NCI-H187 (cell line): ENCODE data around the gene ABI3BP.

Source experiments
- DNase-seq, 2 experiments: peaks; one replicate each; lab custom pipeline; 2025; lab: John Stamatoyannopoulos, UW

The ABI3BP gene

GRCh38 chr3:100834332-100834731 lies 158.9 kb downstream of the ABI3BP start:
- DNase-seq, result no peak

- DNase-seq, result no peak
Measured at GRCh38 chr3:100833483-100833882, 159.7 kb downstream of the ABI3BP start.

GRCh38 chr3:100831629-100832028 lies 161.6 kb downstream of the ABI3BP start:
- DNase-seq, result no peak

- no peak for DNase-seq
Measured at GRCh38 chr3:100830931-100831330, 162.3 kb downstream of the ABI3BP start.

DNA sequence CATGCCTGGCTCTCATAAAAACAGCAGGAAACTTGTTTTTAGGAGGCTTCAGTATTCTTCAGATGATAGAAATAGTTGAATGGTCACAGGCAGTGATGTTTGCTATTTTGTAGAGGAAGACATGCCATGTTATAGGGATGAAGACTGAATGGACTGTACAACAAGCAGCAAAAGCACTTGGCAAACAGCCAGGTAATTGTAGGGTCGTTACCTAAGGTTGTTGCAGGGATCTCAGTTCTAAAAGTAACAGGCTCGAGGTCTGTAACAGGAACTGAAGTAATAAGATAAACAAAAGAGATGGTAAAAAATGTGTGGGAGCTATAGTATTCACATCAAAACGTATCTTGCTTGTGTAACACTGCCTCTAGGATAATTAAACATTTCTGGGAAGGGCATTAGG lies 167.6 kb downstream of the ABI3BP start:
- no peak for DNase-seq

- no peak for DNase-seq
Measured at GRCh38 chr3:100815583-100815982, 177.6 kb downstream of the ABI3BP start.

GRCh38 chr3:100813828-100814227 lies 179.4 kb downstream of the ABI3BP start:
- no peak for DNase-seq

DNA sequence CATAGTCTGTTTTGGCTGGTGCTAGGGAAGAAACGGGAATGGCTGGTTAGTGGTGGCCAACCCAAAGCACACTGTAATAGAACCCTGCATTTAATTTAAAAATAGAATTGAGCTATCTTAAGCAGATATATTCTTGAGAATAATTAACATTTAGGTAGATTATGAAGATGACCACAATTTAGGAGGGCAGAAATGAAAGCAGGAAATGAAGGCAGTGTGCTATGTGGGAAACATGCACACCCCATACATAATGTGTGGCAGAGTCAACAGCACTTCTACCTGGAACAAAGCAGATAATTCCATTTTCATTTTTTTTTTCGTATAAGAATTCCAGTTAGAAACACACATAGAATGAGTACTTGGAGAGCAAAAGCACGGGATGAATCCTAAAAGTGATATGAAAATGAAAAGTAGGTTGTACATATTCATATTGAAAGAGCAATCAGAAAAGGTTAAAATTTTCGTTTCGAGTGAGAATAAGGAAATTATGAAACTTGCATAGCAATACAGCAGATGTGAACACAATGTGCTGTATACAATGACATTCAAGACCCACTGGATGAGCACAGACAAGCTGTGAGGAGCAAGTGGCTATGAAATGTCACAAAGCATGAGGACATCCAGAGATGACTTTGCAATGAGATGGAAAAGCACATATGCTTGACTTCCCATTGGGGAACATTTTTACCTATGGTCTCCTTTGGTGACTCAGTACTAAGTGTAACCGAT lies 181.3 kb downstream of the ABI3BP start:
- DNase-seq, result no peak

DNA sequence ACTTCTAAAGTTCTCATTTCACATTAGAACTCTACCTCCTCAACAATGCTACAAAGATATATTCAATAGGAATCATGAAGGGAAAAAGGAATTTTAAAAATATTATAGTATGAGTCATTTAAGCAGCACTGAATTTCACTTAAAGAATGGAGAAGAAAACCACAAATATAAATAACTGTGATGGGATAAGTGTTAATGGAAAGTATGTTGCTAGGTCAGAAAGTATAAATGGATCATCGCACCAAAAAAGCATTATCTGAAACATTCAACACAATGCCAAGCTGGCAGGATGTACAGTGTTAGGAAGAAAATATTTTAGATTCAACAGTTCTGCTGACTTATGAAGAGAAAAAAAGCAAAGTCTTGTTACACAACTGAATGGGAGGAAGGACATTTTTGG lies 182.6 kb downstream of the ABI3BP start:
- no peak for DNase-seq

GRCh38 chr3:100804631-100805030 lies 188.6 kb downstream of the ABI3BP start:
- no peak for DNase-seq

GRCh38 chr3:100803711-100804110 lies 189.5 kb downstream of the ABI3BP start:
- DNase-seq, result no peak

- no peak for DNase-seq
Measured at GRCh38 chr3:100802126-100802525, 191.1 kb downstream of the ABI3BP start.

GRCh38 chr3:100798012-100798411 lies 195.2 kb downstream of the ABI3BP start:
- DNase-seq, result no peak

DNA sequence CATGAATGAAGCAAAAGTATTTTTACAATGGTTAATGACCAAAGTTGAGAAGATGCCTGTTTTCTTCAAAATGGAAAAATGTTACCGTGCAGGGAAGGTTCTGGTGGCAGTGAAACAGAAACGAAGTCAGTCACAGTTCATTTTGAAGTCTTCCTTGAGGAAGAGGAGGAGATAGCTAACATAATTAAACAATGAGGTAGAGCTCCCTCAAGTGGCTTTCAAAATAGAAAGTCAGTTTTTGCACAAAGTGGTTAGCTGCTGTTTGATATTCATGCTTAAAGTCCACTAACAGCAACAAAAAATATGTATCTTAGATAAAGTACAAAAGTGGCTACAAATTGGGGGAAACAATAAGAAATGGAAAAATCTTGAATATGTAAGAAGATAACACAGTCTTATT lies 196.7 kb downstream of the ABI3BP start:
- no peak for DNase-seq

GRCh38 chr3:100789579-100789978 lies 203.6 kb downstream of the ABI3BP start:
- DNase-seq, result no peak

DNA sequence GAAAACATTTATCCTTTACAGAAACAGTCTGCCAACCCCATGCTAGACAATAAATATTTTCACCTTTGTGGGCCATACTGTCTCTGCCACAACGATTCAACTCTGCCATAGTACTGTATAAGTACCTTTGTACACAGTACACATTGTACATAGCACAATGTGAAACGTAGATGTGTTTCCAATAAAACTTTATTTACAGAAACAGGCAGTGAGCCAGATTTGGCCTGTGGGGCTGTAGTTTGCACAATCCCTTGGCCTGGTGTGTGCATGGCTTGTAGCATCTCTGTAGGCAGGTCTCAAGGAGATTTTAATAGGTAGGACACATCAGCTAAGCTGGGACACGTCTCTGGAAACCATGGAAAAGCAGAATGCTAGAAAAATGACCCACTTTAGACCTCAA lies 209.6 kb downstream of the ABI3BP start:
- DNase-seq, result no peak

- DNase-seq, result no peak
Measured at GRCh38 chr3:100782906-100783305, 210.3 kb downstream of the ABI3BP start.

DNA sequence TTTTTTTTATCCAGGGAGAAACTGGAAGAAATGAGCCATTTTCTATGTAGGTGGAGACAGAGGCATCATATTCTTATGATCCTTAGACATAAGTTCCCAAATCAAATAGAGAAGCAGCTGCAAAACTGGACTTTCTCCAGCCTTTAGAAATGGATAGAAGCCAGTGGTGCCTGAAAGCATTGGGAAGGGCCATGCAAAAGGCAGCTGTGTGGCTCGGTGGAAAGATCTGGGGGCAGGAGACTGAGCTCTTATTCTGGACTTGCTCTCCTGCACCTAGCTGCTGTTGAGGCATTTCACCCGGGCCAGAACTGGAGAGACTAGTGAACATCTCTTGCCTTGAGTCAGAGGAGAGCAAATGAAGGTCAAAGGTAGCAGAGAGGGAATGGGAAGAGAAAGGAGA lies 210.9 kb downstream of the ABI3BP start:
- DNase-seq, result no peak

DNA sequence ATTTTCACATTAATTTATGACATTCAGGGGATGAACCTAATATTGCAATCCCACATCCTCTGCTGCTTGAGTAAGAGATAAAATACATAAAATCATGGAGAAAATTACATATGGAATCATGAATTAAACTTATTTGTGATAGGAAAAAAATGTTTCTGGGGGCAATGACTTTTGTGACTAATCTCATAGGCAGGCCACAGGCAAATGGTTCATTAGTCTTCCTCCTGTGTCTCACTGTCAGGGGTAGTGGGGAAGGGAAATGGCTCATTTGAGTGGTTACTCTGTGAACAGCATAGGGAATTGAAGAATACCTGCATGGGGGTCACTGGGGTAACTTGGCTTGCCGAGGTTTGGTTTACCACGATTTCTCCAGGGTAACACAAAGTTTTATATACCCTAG lies 211.9 kb downstream of the ABI3BP start:
- DNase-seq, result no peak

GRCh38 chr3:100780071-100780622 lies 213.1 kb downstream of the ABI3BP start:
- DNase-seq, result no peak

- DNase-seq, result no peak
Measured at GRCh38 chr3:100779480-100779879, 213.7 kb downstream of the ABI3BP start.

DNA sequence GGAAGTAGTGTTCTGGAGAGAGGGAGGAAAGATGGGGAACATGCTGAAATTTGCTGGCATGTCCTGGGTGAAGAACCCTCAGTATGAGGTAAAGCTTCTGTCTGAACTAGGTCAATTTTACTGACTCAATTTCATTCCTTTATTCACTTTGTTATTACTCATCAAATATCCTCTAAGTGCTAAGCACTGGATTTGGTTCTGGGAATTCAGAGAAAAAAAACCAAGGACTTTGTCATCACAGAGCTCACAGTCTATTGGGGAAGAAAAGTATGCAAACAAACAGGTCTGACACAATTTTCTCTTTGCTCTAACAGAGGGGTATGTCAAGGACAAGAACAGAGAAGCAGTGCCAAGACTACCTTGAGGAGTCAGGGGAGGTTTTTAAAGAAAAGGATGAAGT lies 215.9 kb downstream of the ABI3BP start:
- no peak for DNase-seq

GRCh38 chr3:100776746-100777145 lies 216.5 kb downstream of the ABI3BP start:
- DNase-seq, result no peak

GRCh38 chr3:100776097-100776729 lies 217.0 kb downstream of the ABI3BP start:
- no peak for DNase-seq
